Measurements from ENCODE around the gene RPL19.

DNA sequence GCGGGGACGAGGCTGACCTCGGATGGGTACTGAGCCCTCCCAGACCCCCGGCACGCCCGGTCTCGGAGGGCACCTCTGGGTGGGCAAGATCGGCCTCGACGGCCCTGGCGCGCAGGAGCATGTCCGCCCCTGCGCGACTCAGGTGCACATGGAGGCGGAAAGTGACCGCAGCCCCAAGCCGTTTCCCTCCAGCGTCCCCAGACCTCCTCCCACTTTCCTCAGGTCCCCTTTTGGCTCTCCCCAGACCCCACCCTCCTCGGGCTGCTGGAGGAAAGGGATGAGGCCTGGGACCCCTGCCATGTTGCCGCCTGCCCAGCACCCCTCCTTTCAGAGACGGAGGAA, 10.0 kb downstream of the RPL19 start:
- TF ChIP-seq POLR2AphosphoS5 (IDR thresholded peaks at IDR 0.05) (no peak), CTCF (IDR thresholded peaks at IDR 0.05) (no peak)
